Naive B cell (primary cell): ENCODE measurements around the gene SLF1. TPM values are rescaled to one million over a fixed set of nuclear protein-coding genes. Genes with fewer than 3 reads are reported as not detected.
A peak's percentile ranks its signal among the peaks of the same experiment; 100 is the strongest.

Source experiments
- ATAC-seq, 2 donors: fragments of 150-1000 bp; cut with Tn5 transposase; 2 replicates each; pipeline ENCODE4 v1.10.0; 2021; ENCODE audit warnings: low read depth in 2 of 2, mild to moderate bottlenecking in 2 of 2, moderate library complexity in 2 of 2
- DNase-seq: peaks from one replicate; pipeline ENCODE4 v3.0.0; 2022
- H3K27ac Mint-ChIP-seq, 6 donors: one replicate each; pipeline ENCODE4 v1.8.0; 2020 to 2022; ENCODE audit warnings: mild to moderate bottlenecking in 6 of 6, mixed read lengths in 6 of 6, moderate library complexity in 5 of 6, inconsistent platforms in 2 of 6
- H3K27me3 Mint-ChIP-seq, 3 donors: one replicate each; pipeline ENCODE4 v1.8.0; 2021 to 2022; ENCODE audit warnings: mixed read lengths in 3 of 3, mild to moderate bottlenecking in 1 of 3
- H3K36me3 Mint-ChIP-seq, 2 donors: one replicate each; pipeline ENCODE4 v1.8.0; 2020 to 2022; ENCODE audit warnings: mixed read lengths in 2 of 2, inconsistent platforms in 1 of 2, mild to moderate bottlenecking in 1 of 2
- H3K4me1 Mint-ChIP-seq, 3 donors: one replicate each; pipeline ENCODE4 v1.8.0; 2020 to 2022; ENCODE audit warnings: mixed read lengths in 3 of 3, inconsistent platforms in 1 of 3, mild to moderate bottlenecking in 1 of 3, moderate library complexity in 1 of 3
- H3K4me3 Mint-ChIP-seq, 8 donors: one replicate each; pipeline ENCODE4 v1.8.0; 2020 to 2022; ENCODE audit warnings: mild to moderate bottlenecking in 8 of 8, mixed read lengths in 8 of 8, moderate library complexity in 8 of 8, inconsistent platforms in 2 of 8
- H3K9me3 Mint-ChIP-seq, 7 donors: one replicate each; pipeline ENCODE4 v1.8.0; 2020 to 2022; ENCODE audit warnings: mixed read lengths in 7 of 7, mild to moderate bottlenecking in 5 of 7, inconsistent platforms in 2 of 7, moderate library complexity in 1 of 7
- polyA plus RNA-seq, 6 donors: library from polyadenylated mRNA; unstranded; fragments of 300-500 nt; fragmentation: Illumina TruSeq; gene quantifications; one replicate each; pipeline ENCODE4 v1.2.3, GENCODE V29; 2021; ENCODE audit warnings: low read depth in 6 of 6

Gene SLF1
- polyA plus RNA-seq, 6 donors from 2014 or later: 12.2 to 16.1 (median 13.6) TPM

GRCh38 chr5:94746731-94747124, 128.3 kb downstream of the SLF1 start:
- Mint-ChIP-seq H3K9me3 (no peaks in the 10 kb centered on the region), H3K4me1 (peaks cover 8 to 34% (median 29%) of the 10 kb centered on the region in 3 donors), H3K27ac (peak overlapping the region in 1 of 6 donors; percentile 64), H3K36me3 (no peaks in the 10 kb centered on the region), H3K27me3 (no peaks in the 10 kb centered on the region), H3K4me3 (peak overlapping the region in 2 of 8 donors; percentile 2 to 48)
- peak; percentile 87 to 90 for ATAC-seq
- peak; percentile 46 for DNase-seq

Other genes with a start within 250 kb of the SLF1 start
- 1 to 10 TPM; 1.3 to 3.0 (median 1.9) TPM for gene KIAA0825, start 65 bp upstream of the SLF1 start, polyA plus RNA-seq